GM13977 (cell line): ENCODE data around the gene MYO7B.
A peak's percentile ranks its signal among the peaks of the same experiment; 100 is the strongest.

Experiments used
- DNase-seq: peaks from one replicate; pipeline ENCODE4 v3.0.0; 2012; ENCODE audit warnings: low spot score
- CTCF ChIP-seq: IDR thresholded peaks from 2 replicates; pipeline ENCODE4 v1.5.1; 2012; ENCODE audit warnings: mild to moderate bottlenecking, control low read depth; ENCODE audit not compliant: insufficient read depth; ENCODE audit errors: extremely low read depth, missing control alignments
- in situ Hi-C: fragments of 300-500 bp; cut with MboI; formaldehyde crosslinking; loops from one replicate; pipeline ENCODE4 v1.12.0; 2022; ENCODE audit warnings: low sequenced_read_pairs, low pct_unique_long_range_greater_than_20kb, mixed read lengths, inconsistent platforms; ENCODE audit not compliant: unreplicated experiment

Gene MYO7B

GRCh38 chr2:127560201-127560930 lies 24.9 kb downstream of the MYO7B start:
- TF ChIP-seq CTCF: no peak
- DNase-seq: no peak
- in situ Hi-C loops: no loop called here

- DNase-seq: no peak
- no peak for TF ChIP-seq CTCF
- in situ Hi-C loops: no loop called here
Observed at GRCh38 chr2:127560931-127561280, 25.4 kb downstream of the MYO7B start.

GRCh38 chr2:127561371-127561770 lies 25.9 kb downstream of the MYO7B start:
- in situ Hi-C loops: no loop called here
- no peak for TF ChIP-seq CTCF
- no peak for DNase-seq

GRCh38 chr2:127562936-127563335 lies 27.5 kb downstream of the MYO7B start:
- in situ Hi-C loops: no loop called here
- TF ChIP-seq CTCF: no peak
- DNase-seq: no peak

GRCh38 chr2:127563458-127564428 lies 28.3 kb downstream of the MYO7B start:
- DNase-seq: peak; percentile 90
- no peak for TF ChIP-seq CTCF
- in situ Hi-C loops: no loop called here

- no peak for TF ChIP-seq CTCF
- in situ Hi-C loops: no loop called here
- no peak for DNase-seq
Observed at GRCh38 chr2:127564429-127565260, 29.2 kb downstream of the MYO7B start.
